GM23248 (cell line): ENCODE data around the gene KLF13. TPM values are rescaled to one million over a fixed set of nuclear protein-coding genes. Genes with fewer than 3 reads are reported as not detected.

Source experiments
- DNase-seq: peaks from one replicate; pipeline ENCODE4 v3.0.0-alpha.2; 2015
- H2AFZ ChIP-seq: fragments of 200-600 bp; sonication (generic); 2 replicates; pipeline ENCODE4 v1.6.1; 2016; ENCODE audit warnings: antibody characterized with exemption
- H3F3A ChIP-seq: fragments of 200-600 bp; sonication (generic); 2 replicates; pipeline ENCODE4 v1.6.1; 2016; ENCODE audit warnings: mild to moderate bottlenecking, antibody characterized with exemption, mixed run types; ENCODE audit not compliant: insufficient read depth
- H3K27ac ChIP-seq: fragments of 200-600 bp; sonication (generic); 2 replicates; pipeline ENCODE4 v1.5.1; 2016; ENCODE audit warnings: mild to moderate bottlenecking
- H3K27me3 ChIP-seq: fragments of 200-600 bp; sonication (generic); replicated peaks from 2 replicates; pipeline ENCODE4 v1.6.1; 2016; ENCODE audit warnings: mild to moderate bottlenecking; ENCODE audit not compliant: insufficient read depth
- H3K36me3 ChIP-seq: fragments of 200-600 bp; sonication (generic); 2 replicates; pipeline ENCODE4 v1.6.1; 2016; ENCODE audit warnings: low read depth, mild to moderate bottlenecking
- H3K4me1 ChIP-seq: fragments of 200-600 bp; sonication (generic); 2 replicates; pipeline ENCODE4 v1.6.1; 2016; ENCODE audit warnings: mild to moderate bottlenecking; ENCODE audit not compliant: insufficient read depth
- H3K4me2 ChIP-seq: fragments of 200-600 bp; sonication (generic); one replicate; pipeline ENCODE4 v1.6.1; 2016; ENCODE audit warnings: mild to moderate bottlenecking; ENCODE audit not compliant: unreplicated experiment
- H3K4me3 ChIP-seq: fragments of 200-600 bp; sonication (generic); 2 replicates; pipeline ENCODE4 v1.5.1; 2016; ENCODE audit warnings: mild to moderate bottlenecking
- H3K79me2 ChIP-seq: fragments of 200-600 bp; sonication (generic); 2 replicates; pipeline ENCODE4 v1.6.1; 2016; ENCODE audit warnings: mild to moderate bottlenecking; ENCODE audit not compliant: insufficient read depth
- H3K9ac ChIP-seq: fragments of 200-600 bp; sonication (generic); 2 replicates; pipeline ENCODE4 v1.6.1; 2016; ENCODE audit warnings: mild to moderate bottlenecking
- H3K9me2 ChIP-seq: fragments of 200-600 bp; sonication (generic); 2 replicates; pipeline ENCODE4 v1.6.1; 2016; ENCODE audit warnings: mixed run types, mild to moderate bottlenecking, moderate library complexity; ENCODE audit not compliant: insufficient read depth
- H3K9me3 ChIP-seq: fragments of 200-600 bp; sonication (generic); one replicate; pipeline ENCODE4 v1.6.1; 2017; ENCODE audit warnings: low read depth
- H4K20me1 ChIP-seq: fragments of 200-600 bp; sonication (generic); 2 replicates; pipeline ENCODE4 v1.6.0; 2016; ENCODE audit not compliant: insufficient read depth
- EZH2 ChIP-seq: fragments of 200-600 bp; sonication (generic); IDR thresholded peaks from 2 replicates; pipeline ENCODE4 v1.6.1; 2018; ENCODE audit warnings: antibody characterized with exemption, mild to moderate bottlenecking; ENCODE audit not compliant: insufficient read depth, poor library complexity, severe bottlenecking
- EZH2phosphoT487 ChIP-seq: fragments of 200-600 bp; sonication (generic); IDR thresholded peaks from 2 replicates; pipeline ENCODE4 v1.6.1; 2018; ENCODE audit warnings: antibody characterized with exemption, moderate library complexity, mild to moderate bottlenecking, low read depth; ENCODE audit not compliant: insufficient read depth
- WGBS, 2 experiments: methylation state at CpG; one replicate each; pipeline ENCODE4 v1.1.6; 2015 to 2017; ENCODE audit warnings: low lambda C conversion rate in 2 of 2, low coverage in 1 of 2; ENCODE audit errors: missing lambda C conversion rate in 2 of 2; 5-methylcytosine and 5-hydroxymethylcytosine counted together
- in situ Hi-C: fragments of 300-500 bp; cut with MboI; formaldehyde crosslinking; loops from 2 replicates; pipeline ENCODE4 v1.15.0; 2020
- polyA plus RNA-seq: library from polyadenylated mRNA; unstranded; fragments of >200 nt; fragmentation: Nextera tagmentation; extraction: Ambion mirVana; gene quantifications from 2 replicates; pipeline ENCODE4 v1.2.1, GENCODE V29; 2016
- total RNA-seq: library from RNA; depleted of rRNA; stranded (reverse); fragments of >200 nt; shearing (Covaris generic); gene quantifications from 2 replicates; pipeline ENCODE4 v1.2.3, GENCODE V29; 2014

KLF13 gene
- total and polyA plus RNA-seq, 2 experiments from 2014 or later: 8.0 to 38.9 TPM

DNA sequence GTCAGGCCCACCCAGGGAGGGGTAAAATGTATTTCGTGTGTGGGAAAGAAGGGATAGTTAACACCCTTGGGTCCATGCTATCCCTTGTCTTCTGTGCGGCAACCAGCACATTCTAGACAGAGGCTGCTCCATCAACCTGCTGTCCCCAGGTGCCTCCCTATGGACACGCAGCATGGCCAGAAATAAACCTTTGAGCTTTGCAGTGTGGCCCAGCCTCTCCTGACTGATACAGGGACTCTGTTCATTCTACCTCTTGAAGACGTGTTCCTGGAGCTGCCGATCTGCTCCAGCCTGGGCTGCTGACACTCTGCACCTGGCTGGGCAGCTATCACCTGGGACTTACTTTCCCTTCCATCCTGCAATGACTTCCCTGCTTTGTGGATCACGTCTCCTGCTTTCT, 4.1 kb upstream of the KLF13 start:
- Histone ChIP-seq H3K9me3 (no peaks in the 10 kb centered on the region), H3K4me1 (0 out of 2 replicates have a peak, but pooled peaks cover 5% of the 10 kb centered on the region), H3K4me3 (no peak overlapping the region), H3K27me3 (peaks cover 16% of the 10 kb centered on the region), H3K27ac (no peak overlapping the region), H3F3A (0 out of 2 replicates have a peak, but pooled peaks cover 4% of the 10 kb centered on the region), H4K20me1 (no peaks in the 10 kb centered on the region), H3K36me3 (no peaks in the 10 kb centered on the region), H3K9ac (no peak overlapping the region), H2AFZ (no peak overlapping the region), H3K79me2 (no peaks in the 10 kb centered on the region), H3K9me2 (no peaks in the 10 kb centered on the region), H3K4me2 (no peak overlapping the region)
- no peak for DNase-seq
- WGBS, 2 experiments: 76% methylated on average over 6 of the region's 6 CpGs
- in situ Hi-C loops: no loop called here
- TF ChIP-seq EZH2phosphoT487 (no peak), EZH2 (no peak)

- no peak overlapping the region for H3K27ac ChIP-seq
- 90 to 93% methylated on average over 3 of the region's 3 CpGs for WGBS, 2 experiments
- H3K9me2 ChIP-seq: no peaks in the 10 kb centered on the region
- H3K9me3 ChIP-seq: no peaks in the 10 kb centered on the region
- 0 out of 2 replicates have a peak, but pooled peaks cover 5% of the 10 kb centered on the region for H3K4me1 ChIP-seq
- 0 out of 2 replicates have a peak, but pooled peaks cover 4% of the 10 kb centered on the region for H3F3A ChIP-seq
- no peaks in the 10 kb centered on the region for H3K36me3 ChIP-seq
- DNase-seq: no peak
- H3K4me2 ChIP-seq: no peak overlapping the region
- peaks cover 5% of the 10 kb centered on the region for H3K27me3 ChIP-seq
- H4K20me1 ChIP-seq: no peaks in the 10 kb centered on the region
- no peak overlapping the region for H3K9ac ChIP-seq
- H2AFZ ChIP-seq: no peak overlapping the region
- peaks cover 6% of the 10 kb centered on the region for H3K79me2 ChIP-seq
- in situ Hi-C loops: no loop called here
- TF ChIP-seq EZH2phosphoT487: no peak
- no peak for TF ChIP-seq EZH2
- no peak overlapping the region for H3K4me3 ChIP-seq
Measured at GRCh38 chr15:31323627-31324026, 3.0 kb upstream of the KLF13 start.

- H3K27me3 ChIP-seq: peaks cover under 1% of the 10 kb centered on the region
- no peaks in the 10 kb centered on the region for H3K36me3 ChIP-seq
- no peak overlapping the region for H3K9ac ChIP-seq
- H3F3A ChIP-seq: 0 out of 2 replicates have a peak, but pooled peaks cover 8% of the 10 kb centered on the region
- in situ Hi-C loops: no loop called here
- no peaks in the 10 kb centered on the region for H3K9me3 ChIP-seq
- H2AFZ ChIP-seq: no peak overlapping the region
- TF ChIP-seq EZH2: no peak
- peaks cover 12% of the 10 kb centered on the region for H3K79me2 ChIP-seq
- no peak overlapping the region for H3K4me3 ChIP-seq
- no peak overlapping the region for H3K4me2 ChIP-seq
- H3K4me1 ChIP-seq: 0 out of 2 replicates have a peak, but pooled peaks cover 5% of the 10 kb centered on the region
- 67 to 71% methylated on average over 5 of the region's 5 CpGs for WGBS, 2 experiments
- no peak for DNase-seq
- no peaks in the 10 kb centered on the region for H3K9me2 ChIP-seq
- no peaks in the 10 kb centered on the region for H4K20me1 ChIP-seq
- H3K27ac ChIP-seq: no peak overlapping the region
Measured at GRCh38 chr15:31324186-31324585, 2.4 kb upstream of the KLF13 start.

DNA sequence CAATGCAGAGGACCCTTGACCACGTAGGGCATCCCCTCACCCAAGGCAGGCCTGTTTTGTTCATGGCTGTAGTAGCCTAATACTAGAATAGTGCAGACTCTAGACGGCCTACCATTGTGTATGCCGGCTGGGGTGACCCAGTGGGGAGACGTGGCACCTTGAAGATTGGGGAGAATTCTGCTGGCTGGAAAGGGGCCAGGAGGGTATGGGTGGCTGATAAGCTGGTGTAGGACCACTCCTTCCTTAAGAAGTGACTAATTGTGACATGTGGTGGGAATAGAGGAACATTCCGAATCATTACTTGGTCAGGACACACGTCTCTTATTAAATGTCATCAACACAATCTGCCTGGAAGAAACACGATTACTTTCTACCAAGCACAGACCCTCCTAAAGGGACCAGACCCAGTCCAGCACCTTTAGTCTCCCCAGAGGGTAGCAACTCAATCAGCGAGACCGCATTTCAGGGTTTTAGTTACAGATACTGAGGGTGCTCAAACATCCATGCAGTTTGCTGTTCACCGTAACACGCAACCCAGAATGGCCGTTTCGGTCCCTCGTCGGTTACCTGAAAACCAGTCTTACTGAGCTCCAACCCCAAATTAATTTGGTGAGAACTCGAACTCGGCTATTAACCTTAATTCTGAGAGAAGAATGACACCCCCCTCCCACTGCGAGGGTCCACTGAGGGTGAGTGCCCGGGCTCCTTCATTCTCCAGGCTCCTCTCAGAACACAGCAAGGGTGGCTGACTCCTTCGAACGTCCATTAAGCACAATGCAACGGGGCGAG, 1.6 kb upstream of the KLF13 start:
- H2AFZ ChIP-seq: peak overlapping the region; percentile 63
- in situ Hi-C loops: no loop called here
- peak overlapping the region; percentile 92 for H3K4me2 ChIP-seq
- no peaks in the 10 kb centered on the region for H3K36me3 ChIP-seq
- peak overlapping the region; percentile 77 for H3K4me3 ChIP-seq
- no peaks in the 10 kb centered on the region for H3K27me3 ChIP-seq
- no peaks in the 10 kb centered on the region for H3K9me2 ChIP-seq
- no peak for DNase-seq
- H4K20me1 ChIP-seq: no peaks in the 10 kb centered on the region
- 0 out of 2 replicates have a peak, but pooled peaks cover 5% of the 10 kb centered on the region for H3K4me1 ChIP-seq
- peaks cover 20% of the 10 kb centered on the region for H3K79me2 ChIP-seq
- H3K9me3 ChIP-seq: no peaks in the 10 kb centered on the region
- H3K9ac ChIP-seq: peak overlapping the region; percentile 91
- peak overlapping the region; percentile 93 for H3K27ac ChIP-seq
- no peak for TF ChIP-seq EZH2phosphoT487
- TF ChIP-seq EZH2: no peak
- H3F3A ChIP-seq: 0 out of 2 replicates have a peak, but pooled peaks cover 8% of the 10 kb centered on the region
- 61 to 65% methylated on average over 23 of the region's 23 CpGs for WGBS, 2 experiments
